Amniotic epithelial cell (primary cell): ENCODE measurements around the gene KLK11.
"Not testable (repeated sequence)": the region's sequence is repeated elsewhere in the genome, so short reads cannot be mapped to it uniquely, and the experiment has no call there.

Source experiments
- DNase-seq: peaks from one replicate; pipeline ENCODE4 v3.0.0-alpha.2; 2010; ENCODE audit warnings: low read depth

KLK11 gene

GRCh38 chr19:51003316-51003715 is 23.1 kb downstream of the KLK11 start:
- no peak for DNase-seq

- no peak for DNase-seq
Measured at GRCh38 chr19:51002542-51003311, 23.7 kb downstream of the KLK11 start.

- DNase-seq = no peak
Measured at GRCh38 chr19:51002089-51002532, 24.3 kb downstream of the KLK11 start.

- no peak for DNase-seq
Measured at GRCh38 chr19:51001515-51001914, 24.9 kb downstream of the KLK11 start, which contains the start of gene KLK8. Gene KLK8, minus strand, starts transcription at chr19:51001604. Its CDS starts 437 bp downstream, at chr19:51001167.

GRCh38 chr19:51000981-51001380 is 25.4 kb downstream of the KLK11 start:
- DNase-seq = no peak

- DNase-seq = no peak
Measured at GRCh38 chr19:51000426-51000825, 26.0 kb downstream of the KLK11 start.

- DNase-seq = no peak
Measured at GRCh38 chr19:50998686-50999085, 27.7 kb downstream of the KLK11 start.

GRCh38 chr19:50998061-50998460 is 28.4 kb downstream of the KLK11 start:
- no peak for DNase-seq

- DNase-seq = no peak
Measured at GRCh38 chr19:50994129-50994528, 32.3 kb downstream of the KLK11 start.

- DNase-seq = no peak
Measured at GRCh38 chr19:50992666-50993035, 33.8 kb downstream of the KLK11 start.

GRCh38 chr19:50984416-50984815 is 42.0 kb downstream of the KLK11 start:
- not testable (repeated sequence) for DNase-seq

GRCh38 chr19:50983625-50984292 is 42.7 kb downstream of the KLK11 start, which contains the start of gene KLK7:
Gene KLK7, minus strand, starts transcription at chr19:50983917. Its CDS starts 1,518 bp downstream, at chr19:50982399.
- no peak for DNase-seq

GRCh38 chr19:50982186-50982585 is 44.2 kb downstream of the KLK11 start:
- DNase-seq = no peak

- no peak for DNase-seq
Measured at GRCh38 chr19:50981587-50982146, 44.7 kb downstream of the KLK11 start.

- no peak for DNase-seq
Measured at GRCh38 chr19:50980208-50980607, 46.2 kb downstream of the KLK11 start.

GRCh38 chr19:50979758-50980157 is 46.7 kb downstream of the KLK11 start:
- DNase-seq = no peak

- no peak for DNase-seq
Measured at GRCh38 chr19:50978772-50979390, 47.5 kb downstream of the KLK11 start.

GRCh38 chr19:50977626-50978025 is 48.8 kb downstream of the KLK11 start:
- no peak for DNase-seq

GRCh38 chr19:50975766-50976165 is 50.6 kb downstream of the KLK11 start:
- no peak for DNase-seq

- DNase-seq = no peak
Measured at GRCh38 chr19:50974702-50975556, 51.5 kb downstream of the KLK11 start.

- DNase-seq = no peak
Measured at GRCh38 chr19:50972795-50973376, 53.5 kb downstream of the KLK11 start.
